AG09309 (cell line): ENCODE results near the gene CALCR.

Experiments used
- DNase-seq: peaks from one replicate; pipeline ENCODE4 v3.0.0-alpha.2; 2010; ENCODE audit warnings: low read depth
- H3K4me3 ChIP-seq: 2 replicates; pipeline ENCODE4 v1.5.1; 2011; ENCODE audit warnings: mild to moderate bottlenecking, low read depth, low read length, moderate library complexity; ENCODE audit not compliant: control insufficient read depth
- CTCF ChIP-seq: IDR thresholded peaks from 2 replicates; pipeline ENCODE4 v1.5.1; 2011; ENCODE audit warnings: mild to moderate bottlenecking, low read depth, low read length, inconsistent platforms; ENCODE audit not compliant: insufficient read depth, control insufficient read depth; ENCODE audit errors: missing control alignments

The CALCR gene

GRCh38 chr7:93448176-93448575 is 126.3 kb downstream of the CALCR start:
- no peak for DNase-seq
- H3K4me3 ChIP-seq = no peak overlapping the region
- TF ChIP-seq CTCF = no peak

GRCh38 chr7:93447509-93447908 is 127.0 kb downstream of the CALCR start:
- no peak overlapping the region for H3K4me3 ChIP-seq
- DNase-seq = no peak
- TF ChIP-seq CTCF = no peak

- peak; percentile 67 for TF ChIP-seq CTCF
- no peak overlapping the region for H3K4me3 ChIP-seq
- DNase-seq = no peak
These were observed 131.9 kb downstream of the CALCR start for GRCh38 chr7:93442478-93443224.

- no peak for TF ChIP-seq CTCF
- H3K4me3 ChIP-seq = no peak overlapping the region
- DNase-seq = no peak
These were observed 138.7 kb downstream of the CALCR start for GRCh38 chr7:93435791-93436190.

- TF ChIP-seq CTCF = no peak
- H3K4me3 ChIP-seq = no peak overlapping the region
- DNase-seq = no peak
These were observed 142.4 kb downstream of the CALCR start for GRCh38 chr7:93432130-93432529.

GRCh38 chr7:93430917-93431588 is 143.5 kb downstream of the CALCR start:
- no peak overlapping the region for H3K4me3 ChIP-seq
- no peak for DNase-seq
- TF ChIP-seq CTCF = no peak
